HG02610 (cell line): ENCODE results near the gene DAAM2.

Experiments used
- ATAC-seq: cut with Tn5 transposase; IDR thresholded peaks from one replicate; pipeline ENCODE4 v1.9.1; 2021; ENCODE audit warnings: mild to moderate bottlenecking, moderate library complexity; ENCODE audit not compliant: unreplicated experiment

The DAAM2 gene

GRCh38 chr6:39786649-39787048, 5.5 kb upstream of the DAAM2 start:
- ATAC-seq, result no peak

DNA sequence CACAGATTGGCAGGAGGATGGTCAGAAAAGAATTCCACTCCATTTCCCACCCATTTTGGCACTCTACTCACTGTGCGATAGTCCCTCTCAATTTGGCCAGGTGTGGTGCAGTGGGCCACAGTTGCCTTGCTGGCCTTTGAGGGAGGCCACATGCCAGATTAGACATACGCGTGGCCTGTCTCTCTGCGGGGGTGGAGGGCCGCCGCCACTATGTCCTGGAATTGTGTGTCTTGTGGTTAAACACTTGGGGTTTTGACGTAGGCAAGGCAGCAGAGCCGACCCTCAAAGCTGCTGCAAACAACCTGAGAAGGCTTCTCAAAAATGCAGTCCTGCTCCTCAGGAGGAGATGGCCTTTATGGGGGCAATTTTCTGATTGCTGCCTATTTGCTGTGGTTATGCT, 4.9 kb upstream of the DAAM2 start:
- no peak for ATAC-seq

GRCh38 chr6:39790772-39791171, 1.4 kb upstream of the DAAM2 start:
- no peak for ATAC-seq

DNA sequence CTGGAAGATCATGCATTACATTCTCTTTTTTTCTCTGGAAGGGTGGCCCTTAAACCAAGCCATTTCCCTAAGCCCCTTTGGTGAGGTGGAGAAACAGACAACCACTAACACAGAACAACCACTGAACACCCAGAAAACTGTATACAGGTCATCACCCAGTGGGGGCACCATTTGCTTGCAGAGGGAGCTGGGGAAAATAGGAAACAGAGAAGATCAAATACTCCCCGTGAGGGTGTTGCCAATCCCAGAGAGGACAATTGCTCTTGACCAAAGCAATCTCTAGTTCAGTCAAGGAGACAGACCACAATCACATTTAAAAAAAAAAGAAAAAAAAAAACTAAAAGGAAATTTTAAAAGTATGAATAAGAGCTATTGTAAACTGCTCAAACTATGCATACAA, 865 bp upstream of the DAAM2 start:
- ATAC-seq, result no peak

DNA sequence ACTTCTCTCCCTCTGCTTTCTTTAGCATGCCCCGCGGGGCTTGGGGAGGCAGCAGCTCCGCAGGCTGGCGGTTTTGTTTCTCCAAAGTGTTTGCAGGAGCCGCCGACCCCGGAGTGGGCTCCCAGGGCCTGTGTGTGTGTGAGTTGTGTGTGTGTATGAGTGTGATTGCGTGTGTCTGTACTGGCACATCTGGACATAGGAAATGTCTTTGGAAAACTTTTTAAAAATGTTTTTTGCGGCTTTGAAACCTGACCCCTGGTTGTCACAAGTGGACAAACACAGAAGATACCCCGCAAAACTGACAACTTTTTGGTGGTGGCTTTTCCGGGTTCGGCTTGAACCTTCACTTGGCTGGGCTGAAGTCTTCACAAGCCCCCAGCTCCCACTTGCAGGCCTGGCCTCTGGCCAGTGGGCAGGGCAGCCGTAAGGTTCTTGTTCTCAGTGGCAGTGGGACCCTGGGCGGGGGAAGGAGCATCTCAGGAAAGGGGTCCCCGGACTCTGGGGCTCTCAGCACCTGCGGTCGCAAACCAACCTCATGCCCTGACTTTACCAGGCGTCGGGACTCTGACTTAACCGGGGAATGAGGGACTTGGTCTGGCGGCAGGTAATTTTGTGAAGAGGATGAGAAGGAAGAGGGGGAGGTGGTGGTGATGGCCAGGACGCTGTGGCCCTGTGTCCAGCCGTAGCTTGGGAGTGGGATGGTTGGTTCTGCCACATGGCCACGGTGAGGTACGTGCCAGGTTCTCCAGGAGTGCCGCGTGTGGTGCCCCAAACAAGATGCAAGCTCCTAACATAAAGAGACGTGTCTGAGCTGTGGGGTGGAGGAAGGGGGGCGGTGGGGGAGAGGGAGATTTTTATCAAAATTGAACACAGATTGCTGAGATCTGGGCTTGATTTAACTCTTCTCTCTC, 619 bp downstream of the DAAM2 start:
- no peak for ATAC-seq

DNA sequence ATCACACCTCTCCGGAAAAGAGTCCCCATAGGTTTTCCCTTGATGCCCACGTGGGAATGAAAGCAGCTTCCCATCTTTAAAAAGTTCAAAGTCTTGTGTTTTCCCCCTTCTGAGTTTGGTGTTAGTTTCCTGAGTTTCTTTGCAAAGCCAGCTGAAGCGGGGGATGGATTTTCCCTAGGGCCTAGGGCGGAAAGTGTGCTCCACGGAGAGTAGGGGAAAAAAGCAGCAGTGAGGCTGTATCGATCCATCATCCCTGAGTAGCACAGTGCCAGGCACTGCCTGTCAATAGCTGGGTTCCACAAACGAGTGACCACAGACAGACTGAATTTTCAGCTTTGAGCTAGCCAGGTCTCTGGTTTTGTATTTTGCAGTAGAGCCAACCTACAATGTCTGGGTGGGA, 1.3 kb downstream of the DAAM2 start:
- ATAC-seq, result no peak

DNA sequence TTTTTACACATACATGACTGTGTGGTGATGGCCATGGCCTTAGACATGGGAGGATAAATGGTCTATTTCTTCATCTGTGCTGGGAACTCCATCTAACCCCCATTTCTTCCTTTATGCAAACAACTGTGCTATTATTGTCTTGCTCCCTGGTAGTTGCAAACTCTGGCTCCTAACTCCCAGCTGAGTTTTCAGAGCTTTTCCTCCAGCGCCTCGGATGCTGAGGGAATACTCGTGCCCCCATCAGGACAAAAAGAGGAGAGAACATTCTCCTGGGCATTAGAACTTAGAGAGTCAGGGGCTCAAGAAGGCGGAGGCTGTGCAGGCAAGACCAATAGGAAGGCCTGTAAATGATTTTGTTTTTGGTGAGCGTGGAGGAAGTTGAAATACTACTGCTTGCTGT, 2.1 kb downstream of the DAAM2 start:
- no peak for ATAC-seq

DNA sequence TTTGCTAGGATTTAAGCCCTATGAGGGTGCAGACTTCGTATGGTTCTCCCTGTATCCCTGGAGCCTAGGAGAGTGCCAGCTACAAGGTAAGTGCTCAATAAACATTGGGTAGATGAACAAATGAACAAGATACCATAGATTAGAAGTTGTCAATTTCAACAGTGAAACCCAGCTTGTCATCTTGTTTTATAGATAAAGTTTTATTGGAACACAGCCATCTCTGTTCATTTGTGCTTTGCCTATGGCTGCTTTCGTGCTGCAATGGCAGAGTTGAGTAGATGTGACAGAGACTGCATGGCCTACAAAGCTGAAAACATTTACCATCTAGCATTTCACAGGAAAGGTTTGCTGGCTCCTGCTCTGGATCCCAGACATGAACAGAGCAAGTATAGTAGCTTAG, 5.6 kb downstream of the DAAM2 start:
- ATAC-seq, result no peak

DNA sequence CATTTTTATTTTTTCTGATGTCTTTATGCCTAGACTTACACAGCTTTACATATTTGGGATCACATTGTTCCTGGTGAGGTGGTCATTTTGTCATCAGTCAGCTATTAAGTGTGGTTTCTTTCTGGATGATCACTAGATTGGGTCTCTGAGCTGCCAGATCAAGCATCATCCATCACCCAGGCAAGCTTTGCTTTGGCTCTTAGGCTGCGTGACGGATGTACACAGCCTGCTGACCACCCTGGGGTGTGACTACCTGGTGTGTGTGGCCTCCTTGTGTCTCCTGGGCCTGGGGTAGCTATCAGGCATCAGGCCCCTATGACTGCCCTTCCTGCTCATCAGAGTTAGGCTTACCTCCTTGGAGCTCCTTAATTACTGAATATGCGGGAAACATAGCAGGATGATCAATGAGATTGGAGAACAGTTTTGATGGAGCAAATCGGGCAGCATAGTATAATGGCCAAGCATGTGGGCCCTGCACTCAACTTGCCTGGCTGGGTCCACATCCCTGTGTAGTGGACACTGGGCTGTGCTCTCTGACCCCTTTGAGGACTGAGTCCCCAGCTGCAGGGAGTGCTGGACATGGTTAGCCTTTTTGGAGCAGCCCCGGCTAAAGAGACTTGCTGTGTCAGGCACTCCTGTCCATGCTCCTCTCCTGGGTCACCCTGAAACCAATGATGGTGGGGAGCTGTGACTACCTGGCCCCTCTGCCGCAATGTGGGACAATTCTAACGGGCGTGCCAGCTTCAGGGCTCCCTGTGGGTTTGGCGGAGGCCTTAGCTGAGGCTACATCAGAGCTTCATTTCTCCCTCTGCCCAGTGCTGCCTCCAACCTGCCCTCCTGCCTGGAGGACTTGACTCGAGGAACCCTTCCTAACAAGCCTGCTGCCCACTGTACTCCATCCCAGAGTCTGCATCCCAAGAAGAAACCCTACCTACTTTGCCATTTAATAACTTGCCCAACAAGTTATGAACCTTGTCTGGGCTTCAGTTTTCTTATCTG, 8.2 kb downstream of the DAAM2 start:
- ATAC-seq, result no peak

DNA sequence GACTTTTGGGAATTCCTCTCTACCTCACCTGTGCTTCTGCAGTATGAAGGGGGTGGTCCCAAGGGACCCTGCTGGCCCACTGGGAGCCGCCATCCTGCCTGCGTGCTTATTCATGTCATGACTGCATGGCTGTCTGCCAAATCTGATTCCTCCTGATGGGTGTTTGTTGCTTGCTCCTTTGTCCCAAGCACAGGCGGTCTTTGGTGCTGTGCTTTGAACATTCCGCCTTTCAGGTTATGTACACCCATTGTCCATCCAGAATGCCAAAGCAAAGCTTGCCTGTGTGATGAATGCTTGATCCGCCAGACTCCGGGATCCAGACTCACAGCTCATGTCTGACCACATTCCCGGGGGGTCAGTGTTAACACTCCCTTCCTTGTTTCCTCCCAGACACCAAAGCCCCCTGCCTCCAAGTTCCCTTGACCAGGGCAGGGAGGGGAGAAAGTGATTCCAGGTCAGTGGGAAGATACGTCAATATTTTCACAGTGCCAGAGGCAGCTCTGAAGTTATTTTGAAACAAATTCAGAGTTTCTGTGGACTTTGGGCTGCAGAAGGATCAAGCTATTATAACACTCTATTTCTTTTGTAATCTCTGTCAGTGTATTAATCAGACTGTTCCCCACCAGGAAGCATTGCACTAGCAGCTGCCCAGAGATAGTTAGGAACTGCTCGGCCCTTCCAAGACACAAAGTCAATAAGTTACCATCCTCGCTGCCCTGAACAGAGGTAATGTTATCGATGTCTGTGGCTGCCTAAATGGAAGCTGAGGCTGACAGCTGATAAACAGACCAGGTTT, 9.5 kb downstream of the DAAM2 start:
- no peak for ATAC-seq

- no peak for ATAC-seq
Measured at GRCh38 chr6:39803872-39804271, 11.7 kb downstream of the DAAM2 start.

- no peak for ATAC-seq
Measured at GRCh38 chr6:39804466-39805065, 12.4 kb downstream of the DAAM2 start.

- ATAC-seq, result no peak
Measured at GRCh38 chr6:39806278-39806677, 14.1 kb downstream of the DAAM2 start.

GRCh38 chr6:39808346-39808745, 16.2 kb downstream of the DAAM2 start:
- no peak for ATAC-seq

DNA sequence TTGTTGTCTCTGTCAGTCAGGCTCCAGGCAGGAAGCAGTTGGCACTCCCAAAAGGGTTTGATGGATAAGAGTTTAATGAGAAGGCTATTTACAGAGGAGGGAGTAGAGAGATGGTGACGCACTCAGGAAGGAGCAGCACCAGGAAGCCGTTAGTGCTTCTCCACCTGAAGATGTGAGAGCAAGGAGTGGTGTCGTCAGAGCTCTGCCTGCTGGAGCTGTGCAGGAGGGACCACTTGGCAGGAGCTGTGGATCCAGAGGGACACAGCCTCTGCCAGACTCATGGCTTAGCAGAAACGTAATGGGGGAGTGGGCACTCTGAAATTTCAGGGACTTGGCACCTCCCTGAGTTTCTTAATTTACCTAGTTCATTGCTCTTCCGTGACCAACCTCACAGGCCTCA, 16.8 kb downstream of the DAAM2 start:
- ATAC-seq, result no peak

DNA sequence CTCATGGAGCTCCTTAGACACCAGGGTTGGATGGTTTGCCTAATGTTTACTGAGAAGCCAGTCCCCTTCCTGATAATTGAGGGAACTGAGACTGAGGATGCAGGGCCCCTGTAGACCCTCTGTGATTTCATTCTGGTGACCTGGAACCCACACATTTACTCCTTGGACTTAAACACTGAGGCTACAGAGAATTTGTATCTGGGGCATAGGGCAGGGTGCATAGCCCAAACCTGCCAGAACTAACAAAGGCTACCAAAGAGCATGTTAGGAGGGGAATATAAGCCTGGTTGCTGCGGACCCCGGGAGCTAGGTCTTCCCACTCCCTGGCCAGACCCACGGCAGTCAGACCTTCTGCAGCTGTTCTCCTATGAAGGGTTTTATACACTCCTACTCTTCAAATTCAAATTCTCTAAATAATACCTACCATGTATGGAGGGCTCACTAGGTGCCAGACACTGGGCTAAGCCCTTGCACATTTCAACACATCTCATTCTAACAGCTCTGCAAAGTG, 19.7 kb downstream of the DAAM2 start:
- ATAC-seq, result no peak

DNA sequence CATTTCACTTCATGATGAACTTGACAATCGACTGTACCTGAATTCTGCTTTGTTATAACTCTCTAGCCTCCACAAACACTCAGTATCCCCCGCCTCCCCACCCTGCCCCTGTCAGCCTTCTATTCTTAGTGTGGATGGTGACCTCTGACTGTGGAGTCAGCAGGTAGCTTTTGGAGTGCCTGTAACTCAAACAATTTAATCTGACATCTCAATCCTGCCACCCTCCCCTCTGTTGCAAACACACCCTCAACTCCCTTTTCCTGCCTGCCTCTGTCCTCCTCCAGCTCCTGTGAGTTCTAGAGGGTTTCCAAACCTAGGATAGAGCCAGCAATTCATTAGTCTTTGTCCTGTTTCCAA, 20.3 kb downstream of the DAAM2 start:
- no peak for ATAC-seq

- ATAC-seq, result peak; percentile 63
Measured at GRCh38 chr6:39812853-39813533, 20.8 kb downstream of the DAAM2 start.

DNA sequence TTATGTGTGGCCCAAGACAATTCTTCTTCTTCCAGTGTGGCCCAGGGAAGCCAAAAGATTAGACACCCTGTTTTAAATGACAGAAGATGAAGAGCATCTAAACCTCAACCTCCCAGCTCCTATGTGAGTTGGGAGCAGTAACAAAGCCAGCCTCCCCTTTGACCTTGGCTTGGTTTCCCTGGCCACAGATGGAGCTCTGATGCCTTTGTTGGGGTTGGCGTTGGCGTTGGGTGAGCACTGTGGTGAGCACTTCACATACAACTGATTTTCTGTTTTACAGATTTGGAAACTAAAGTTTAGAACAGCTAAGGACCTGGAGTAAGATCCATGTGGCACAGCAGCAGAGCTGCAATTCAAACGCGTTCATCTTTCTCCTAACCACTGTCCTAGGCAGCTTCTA, 22.1 kb downstream of the DAAM2 start:
- no peak for ATAC-seq

GRCh38 chr6:39815356-39815755, 23.2 kb downstream of the DAAM2 start:
- ATAC-seq, result no peak
